Measurements from ENCODE around the gene PRKN.

Gene PRKN

GRCh38 chr6:161971043-161971442 lies 756.5 kb downstream of the PRKN start:
- no peak for DNase-seq

- DNase-seq = no peak
Observed at GRCh38 chr6:161963634-161964234, 763.8 kb downstream of the PRKN start.

- DNase-seq = no peak
Observed at GRCh38 chr6:161963181-161963580, 764.4 kb downstream of the PRKN start.

GRCh38 chr6:161961796-161962195 lies 765.8 kb downstream of the PRKN start:
- DNase-seq = no peak

GRCh38 chr6:161961046-161961445 lies 766.5 kb downstream of the PRKN start:
- DNase-seq = no peak

GRCh38 chr6:161959072-161959471 lies 768.5 kb downstream of the PRKN start:
- no peak for DNase-seq

- DNase-seq = no peak
Observed at GRCh38 chr6:161956082-161956481, 771.5 kb downstream of the PRKN start.

GRCh38 chr6:161954699-161955276 lies 772.8 kb downstream of the PRKN start:
- no peak for DNase-seq

- DNase-seq = no peak
Observed at GRCh38 chr6:161954077-161954476, 773.5 kb downstream of the PRKN start.

GRCh38 chr6:161951126-161951525 lies 776.4 kb downstream of the PRKN start:
- DNase-seq = no peak

GRCh38 chr6:161949531-161949930 lies 778.0 kb downstream of the PRKN start:
- peak in 1 of 51 donors; percentile 4 for DNase-seq

GRCh38 chr6:161948462-161948861 lies 779.1 kb downstream of the PRKN start:
- DNase-seq = no peak

GRCh38 chr6:161947371-161947770 lies 780.2 kb downstream of the PRKN start:
- DNase-seq = no peak

GRCh38 chr6:161946461-161946860 lies 781.1 kb downstream of the PRKN start:
- DNase-seq = no peak

- no peak for DNase-seq
Observed at GRCh38 chr6:161943561-161943960, 784.0 kb downstream of the PRKN start.

GRCh38 chr6:161941565-161941964 lies 786.0 kb downstream of the PRKN start:
- no peak for DNase-seq

GRCh38 chr6:161940519-161940918 lies 787.0 kb downstream of the PRKN start:
- no peak for DNase-seq

- no peak for DNase-seq
Observed at GRCh38 chr6:161926324-161926723, 801.2 kb downstream of the PRKN start.

- DNase-seq = no peak
Observed at GRCh38 chr6:161924516-161925116, 803.0 kb downstream of the PRKN start.

GRCh38 chr6:161922631-161923119 lies 804.9 kb downstream of the PRKN start:
- peak in 16 of 51 donors; percentile 1 to 39 (median 14) for DNase-seq

- DNase-seq = no peak
Observed at GRCh38 chr6:161921602-161922395, 805.8 kb downstream of the PRKN start.

- DNase-seq = no peak
Observed at GRCh38 chr6:161919691-161920090, 807.9 kb downstream of the PRKN start.

Data from hypothalamus (tissue), 51 donors.